NCI-H446 (cell line): ENCODE measurements around the gene TPCN2.
"Not testable (repeated sequence)": the region's sequence is repeated elsewhere in the genome, so short reads cannot be mapped to it uniquely, and the experiment has no call there.

ENCODE experiments used
- DNase-seq, 2 experiments: peaks; one replicate each; lab custom pipeline; 2025; lab: John Stamatoyannopoulos, UW

The TPCN2 gene

GRCh38 chr11:69076129-69076791 lies 27.5 kb downstream of the TPCN2 start:
- DNase-seq = no peak

- DNase-seq = not testable (repeated sequence)
Observed at GRCh38 chr11:69076977-69077376, 28.2 kb downstream of the TPCN2 start.

- DNase-seq = no peak
Observed at GRCh38 chr11:69078508-69078907, 29.8 kb downstream of the TPCN2 start.

- no peak for DNase-seq
Observed at GRCh38 chr11:69078930-69079605, 30.3 kb downstream of the TPCN2 start.

GRCh38 chr11:69079661-69080256 lies 31.0 kb downstream of the TPCN2 start:
- DNase-seq = no peak

GRCh38 chr11:69080257-69080995 lies 31.7 kb downstream of the TPCN2 start:
- no peak for DNase-seq

GRCh38 chr11:69081180-69081579 lies 32.4 kb downstream of the TPCN2 start:
- no peak for DNase-seq

GRCh38 chr11:69083531-69084247 lies 35.0 kb downstream of the TPCN2 start:
- DNase-seq = no peak

- no peak for DNase-seq
Observed at GRCh38 chr11:69084371-69084770, 35.6 kb downstream of the TPCN2 start.

GRCh38 chr11:69085490-69086095 lies 36.9 kb downstream of the TPCN2 start:
- no peak for DNase-seq

- DNase-seq = no peak
Observed at GRCh38 chr11:69086152-69087132, 37.7 kb downstream of the TPCN2 start.

GRCh38 chr11:69087133-69087524 lies 38.4 kb downstream of the TPCN2 start:
- DNase-seq = no peak

GRCh38 chr11:69087811-69088210 lies 39.1 kb downstream of the TPCN2 start:
- DNase-seq = no peak

GRCh38 chr11:69088676-69089146 lies 40.0 kb downstream of the TPCN2 start:
- DNase-seq = peak in 1 of 2 experiments; percentile 65

GRCh38 chr11:69089258-69089657 lies 40.5 kb downstream of the TPCN2 start:
- DNase-seq = no peak

- no peak for DNase-seq
Observed at GRCh38 chr11:69091638-69092165, 43.0 kb downstream of the TPCN2 start.

GRCh38 chr11:69092263-69092662 lies 43.5 kb downstream of the TPCN2 start:
- no peak for DNase-seq

- DNase-seq = no peak
Observed at GRCh38 chr11:69093106-69093505, 44.4 kb downstream of the TPCN2 start.

GRCh38 chr11:69094111-69094914 lies 45.6 kb downstream of the TPCN2 start:
- peak in 1 of 2 experiments; percentile 27 for DNase-seq
